Right cardiac atrium (tissue), 5 donors: ENCODE data around the gene CLRN3. TPM values are rescaled to one million over a fixed set of nuclear protein-coding genes. Genes with fewer than 3 reads are reported as not detected.

Experiments
- ATAC-seq, 2 donors: fragments of 200-7000 bp; cut with Tn5 transposase; one replicate each; pipeline versions ENCODE4 v1.8.0 to v1.9.1; 2020; ENCODE audit warnings: moderate library complexity in 2 of 2, mild to moderate bottlenecking in 1 of 2
- DNase-seq, 3 donors: peaks; one replicate each; pipeline ENCODE4 v3.0.0-alpha.2; 2020
- H3K27ac ChIP-seq: one replicate; pipeline ENCODE4 v1.5.1; 2013; ENCODE audit warnings: mild to moderate bottlenecking, low read length, control low read depth, moderate library complexity
- H3K27me3 ChIP-seq: one replicate; pipeline ENCODE4 v1.6.1; 2013; ENCODE audit not compliant: control insufficient read depth, insufficient read depth
- H3K4me1 ChIP-seq: one replicate; pipeline ENCODE4 v1.6.1; 2013; ENCODE audit warnings: low read length; ENCODE audit not compliant: control insufficient read depth, insufficient read depth
- H3K4me3 ChIP-seq: one replicate; pipeline ENCODE4 v1.5.1; 2013; ENCODE audit warnings: low read length, control low read depth
- H3K9me3 ChIP-seq: one replicate; pipeline ENCODE4 v1.6.1; 2013; ENCODE audit warnings: low read length; ENCODE audit not compliant: control insufficient read depth
- WGBS: extraction: QIAGEN DNeasy Blood & Tissue Kit; methylation state at CpG from one replicate; pipeline ENCODE4 v1.1.7; 2013; 5-methylcytosine and 5-hydroxymethylcytosine counted together
- intact Hi-C, 4 donors: fragments of 100-400 bp; cut with DNase I; formaldehyde crosslinking; loops; one replicate each; pipeline versions ENCODE4 v1.11.0 to v1.14.0; 2022 to 2023
- long read RNA-seq, 4 donors: library from polyadenylated mRNA; unstranded; transcript quantifications; one replicate each; pipeline ENCODE4 v2.0.0, GENCODE V29; 2020 to 2021
- polyA plus RNA-seq: library from polyadenylated mRNA; stranded (reverse); fragments of 200-250 nt; gene quantifications from one replicate; pipeline ENCODE4 v1.2.3, GENCODE V29; 2013
- total RNA-seq, 4 donors: library from RNA; stranded (reverse); fragmentation: NEBNext Ultra II Directional; extraction: Animal tissue kit (Norgen Biotek cat#: 25700); gene quantifications; one replicate each; pipeline ENCODE4 v1.2.1, GENCODE V29; 2021
- donor health status: healthy with polysubstance abuse.
- donor health status: DM: no; HTN: yes; CAD: no.
- donor health status: DM: no; HTN: no; CAD: no.
- donor health status: DM: no; HTN: yes; CAD: no; lungs with severe emphysema.
- donor health status: DM: yes; HTN: yes; CAD: no.

The CLRN3 gene, protein sequence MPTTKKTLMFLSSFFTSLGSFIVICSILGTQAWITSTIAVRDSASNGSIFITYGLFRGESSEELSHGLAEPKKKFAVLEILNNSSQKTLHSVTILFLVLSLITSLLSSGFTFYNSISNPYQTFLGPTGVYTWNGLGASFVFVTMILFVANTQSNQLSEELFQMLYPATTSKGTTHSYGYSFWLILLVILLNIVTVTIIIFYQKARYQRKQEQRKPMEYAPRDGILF
- not detected for total RNA-seq
- not detected for polyA plus RNA-seq
- long read RNA-seq, donor 1: 0 reads
- long read RNA-seq, donor 2: 0 reads
- long read RNA-seq, donor 3: 0 reads
- long read RNA-seq, donor 4, partial matches to known transcripts: 0 of 1 reads
- long read RNA-seq, donor 4, other reads (novel, unspliced or antisense): 1 of 1 reads

DNA sequence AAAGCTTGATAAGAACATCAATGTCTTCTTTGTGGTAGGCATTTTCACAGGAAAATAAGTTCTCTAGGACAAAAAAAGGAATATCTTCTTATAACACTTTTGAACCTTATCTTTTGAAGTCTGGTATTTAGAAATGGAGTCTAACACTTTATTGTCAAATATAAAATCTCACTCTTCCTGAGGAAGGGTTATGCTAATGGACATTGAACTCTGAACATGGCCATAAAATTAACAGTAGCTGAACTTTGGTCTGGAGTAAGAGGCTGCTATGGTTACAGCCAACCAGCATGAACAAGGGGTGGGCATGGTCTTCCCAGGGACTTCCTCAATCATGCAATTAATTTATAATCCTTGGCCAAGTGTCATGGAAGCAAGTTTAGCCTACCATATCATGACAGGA is at the start of gene CLRN3:
Gene CLRN3 (minus strand): TSS at position 199 of the 400 bp plus-strand sequence. CDS start 157 bp downstream, at position 42.
- Histone ChIP-seq H3K27ac (no peak within 1 kb of the TSS), H3K9me3 (no peaks in the 10 kb centered on the region), H3K4me1 (no peaks in the 10 kb centered on the region), H3K27me3 (no peaks in the 10 kb centered on the region), H3K4me3 (no peak within 1 kb of the TSS)
- DNase-seq (no peak), ATAC-seq (no peak)
- intact Hi-C loops: no loop called here

DNA sequence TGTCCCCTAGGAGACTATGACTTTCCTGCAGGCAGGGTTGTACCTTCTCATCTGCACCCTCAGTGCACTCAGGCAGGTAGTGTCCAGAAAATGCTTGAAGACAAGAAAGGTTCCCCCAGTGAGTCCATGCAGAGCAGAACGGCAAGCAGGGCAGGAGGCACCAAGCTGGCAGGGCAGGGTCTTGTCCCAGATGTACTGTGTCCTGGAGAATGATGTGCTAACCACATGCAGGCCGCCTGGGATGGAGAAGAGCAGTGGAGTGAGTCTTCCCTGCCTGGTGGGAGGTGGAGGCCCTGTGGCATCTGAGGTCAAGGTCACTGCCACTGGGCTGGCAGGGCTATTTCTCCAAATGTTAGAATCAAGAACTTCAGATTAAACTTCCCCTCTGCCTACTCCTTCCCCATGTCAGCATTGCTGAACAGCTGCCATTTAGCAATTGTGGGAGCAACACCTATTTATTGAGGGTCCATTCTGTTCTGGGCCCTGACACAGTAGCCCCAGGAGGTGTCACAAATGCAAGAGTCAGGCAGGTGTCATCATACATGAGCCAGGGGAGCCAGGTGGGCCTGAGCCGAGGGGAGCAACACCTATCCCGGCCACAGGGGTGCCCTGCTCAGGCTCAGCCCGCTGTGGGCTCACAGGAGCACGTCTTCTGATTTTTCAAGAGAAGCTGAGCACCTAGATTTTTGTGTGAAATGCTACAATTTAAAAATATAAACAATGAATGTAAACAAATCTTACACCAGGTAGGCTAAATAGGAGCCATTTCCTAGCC is 48.3 kb upstream of the CLRN3 start:
- intact Hi-C loops: no loop called here
- H3K27ac ChIP-seq: no peak overlapping the region
- ATAC-seq (no peak), DNase-seq (no peak)
- peaks cover 8% of the 10 kb centered on the region for H3K4me1 ChIP-seq
- no peaks in the 10 kb centered on the region for H3K27me3 ChIP-seq
- H3K4me3 ChIP-seq: no peak overlapping the region
- H3K9me3 ChIP-seq: no peaks in the 10 kb centered on the region
- 83% methylated on average over 6 of the region's 6 CpGs for WGBS

DNA sequence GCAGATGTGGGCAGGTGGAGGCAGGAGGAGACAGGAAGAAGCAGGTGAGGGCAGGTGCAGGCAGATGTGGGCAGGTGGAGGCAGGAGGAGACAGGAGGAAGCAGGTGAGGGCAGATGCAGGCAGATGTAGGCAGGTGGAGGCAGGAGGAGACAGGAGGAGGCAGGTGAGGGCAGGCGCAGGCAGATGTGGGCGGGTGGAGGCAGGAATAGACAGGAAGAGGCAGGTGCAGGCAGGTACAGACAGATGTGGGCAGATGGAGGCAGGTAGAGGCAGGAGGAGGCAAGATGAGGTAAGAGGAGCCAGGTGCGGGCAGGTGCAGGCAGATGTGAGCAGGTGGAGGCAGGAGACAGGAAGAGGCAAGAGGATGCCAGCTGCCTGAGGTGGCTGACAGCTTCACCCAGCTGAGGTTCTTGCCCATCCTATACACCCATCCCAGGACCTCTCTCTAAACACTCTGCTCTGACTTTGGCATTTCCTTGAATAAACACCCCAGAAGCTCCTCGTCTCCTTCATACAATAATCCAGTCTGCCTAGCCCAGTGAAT is 47.1 kb upstream of the CLRN3 start:
- intact Hi-C loops: no loop called here
- no peaks in the 10 kb centered on the region for H3K27me3 ChIP-seq
- H3K4me3 ChIP-seq: no peak overlapping the region
- no peak overlapping the region for H3K27ac ChIP-seq
- 94% methylated on average over 4 of the region's 4 CpGs for WGBS
- DNase-seq: no peak
- H3K4me1 ChIP-seq: no peaks in the 10 kb centered on the region
- no peaks in the 10 kb centered on the region for H3K9me3 ChIP-seq
- no peak for ATAC-seq

DNA sequence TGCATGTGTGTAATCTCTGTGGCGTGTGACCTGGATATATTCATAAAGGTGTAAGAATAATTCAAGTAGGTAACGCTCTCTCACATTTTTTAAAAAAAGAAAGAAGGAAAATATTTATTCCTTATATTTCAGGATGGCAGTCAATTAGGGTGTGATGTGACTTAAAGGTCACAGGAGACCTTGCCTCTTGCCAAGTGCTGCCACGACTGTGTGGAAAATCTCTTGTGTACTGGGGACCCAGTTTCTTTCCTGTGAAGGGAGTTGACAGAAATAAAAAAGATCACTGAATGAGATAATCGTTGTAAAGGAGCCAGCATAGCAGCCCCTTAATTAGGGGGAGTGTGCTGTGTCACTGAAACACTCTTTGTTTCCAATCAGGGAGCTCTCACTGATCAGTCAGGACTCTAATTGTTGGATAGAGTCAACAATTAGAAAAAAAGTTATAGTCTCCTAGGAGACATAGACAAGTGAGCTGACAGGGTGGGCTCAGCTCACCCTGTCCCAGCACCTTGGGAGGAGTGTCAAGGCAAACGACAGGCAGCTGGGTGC is 45.2 kb upstream of the CLRN3 start:
- no peaks in the 10 kb centered on the region for H3K27me3 ChIP-seq
- ATAC-seq: no peak
- no peak overlapping the region for H3K4me3 ChIP-seq
- no peak overlapping the region for H3K27ac ChIP-seq
- no peak for DNase-seq
- no peaks in the 10 kb centered on the region for H3K9me3 ChIP-seq
- intact Hi-C loops: no loop called here
- no peaks in the 10 kb centered on the region for H3K4me1 ChIP-seq
- WGBS: 55% methylated on average over 5 of the region's 5 CpGs

DNA sequence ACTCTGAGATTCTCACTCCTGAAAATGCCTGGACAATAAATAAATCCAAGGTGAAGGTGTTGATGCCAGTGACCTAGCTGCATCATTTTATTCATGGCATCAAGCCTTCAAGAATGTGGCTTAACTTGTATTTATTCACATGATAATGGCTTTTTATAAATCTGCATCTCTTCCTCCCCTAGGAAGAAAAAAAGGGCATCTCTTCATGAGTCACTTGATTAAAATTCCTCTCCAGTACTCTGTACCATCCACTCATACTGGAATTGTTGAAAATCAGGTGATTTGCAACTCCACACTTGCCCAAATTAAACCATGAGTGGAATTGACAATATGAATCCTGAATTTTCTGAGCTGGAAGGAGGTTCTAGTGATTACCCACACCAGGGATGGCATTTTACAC is 44.3 kb upstream of the CLRN3 start:
- H3K27ac ChIP-seq: no peak overlapping the region
- ATAC-seq (no peak), DNase-seq (no peak)
- no peaks in the 10 kb centered on the region for H3K9me3 ChIP-seq
- no peaks in the 10 kb centered on the region for H3K27me3 ChIP-seq
- H3K4me3 ChIP-seq: no peak overlapping the region
- H3K4me1 ChIP-seq: no peaks in the 10 kb centered on the region
- intact Hi-C loops: no loop called here

DNA sequence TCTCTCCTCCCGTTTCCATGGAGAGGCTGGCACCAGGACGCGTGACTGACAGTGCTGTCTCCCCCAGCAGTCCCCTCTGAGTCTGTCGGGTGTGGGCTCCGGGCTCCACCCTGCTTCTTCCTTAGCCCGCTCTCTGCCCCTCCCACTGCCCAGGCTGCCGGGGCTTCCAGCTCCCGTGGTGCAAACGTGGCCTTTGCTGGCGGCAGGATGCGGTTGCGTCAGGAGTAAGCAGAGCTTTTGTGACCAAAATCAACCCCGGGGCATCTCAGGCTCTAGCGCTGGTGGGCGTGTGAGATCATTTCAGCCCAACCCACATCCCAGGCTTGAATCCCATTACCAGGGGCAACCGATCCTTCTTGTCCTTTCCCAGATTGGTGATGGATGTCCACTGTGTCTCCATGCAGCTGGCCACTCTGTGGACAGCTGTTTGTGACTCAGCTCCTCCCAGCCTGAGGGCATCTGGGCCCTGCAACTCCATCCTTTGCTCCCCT is 42.4 kb upstream of the CLRN3 start:
- no peak overlapping the region for H3K27ac ChIP-seq
- DNase-seq: no peak
- peak in 1 of 2 donors; percentile 35 for ATAC-seq

DNA sequence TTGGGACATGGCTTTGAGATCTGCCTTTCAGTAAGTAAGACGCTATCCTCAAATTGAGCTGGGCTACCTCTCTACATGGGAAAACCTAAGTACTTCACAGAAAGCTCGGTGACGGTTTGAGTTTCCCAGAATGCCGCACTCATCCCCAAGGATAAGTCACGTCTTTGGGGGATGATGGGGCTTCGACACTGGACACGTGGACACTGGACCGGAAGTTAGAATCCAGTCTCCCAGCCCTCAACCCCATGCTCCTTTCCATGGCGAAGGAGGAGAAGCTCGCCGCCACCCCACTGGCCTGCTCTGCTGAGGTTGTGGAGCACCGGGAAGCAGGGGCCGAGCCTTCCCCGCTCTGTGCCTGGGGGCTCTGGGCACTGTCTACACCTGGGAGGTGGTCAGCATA is 41.6 kb upstream of the CLRN3 start:
- no peak overlapping the region for H3K27ac ChIP-seq
- peak in 1 of 2 donors; percentile 28 for ATAC-seq

More for the DNA sequence above, 42.4 kb upstream of the CLRN3 start:
- H3K27me3 ChIP-seq: no peaks in the 10 kb centered on the region
- intact Hi-C loops: no loop called here
- H3K4me1 ChIP-seq: no peaks in the 10 kb centered on the region
- no peak overlapping the region for H3K4me3 ChIP-seq
- WGBS: 77% methylated on average over 16 of the region's 16 CpGs
- H3K9me3 ChIP-seq: no peaks in the 10 kb centered on the region

DNA sequence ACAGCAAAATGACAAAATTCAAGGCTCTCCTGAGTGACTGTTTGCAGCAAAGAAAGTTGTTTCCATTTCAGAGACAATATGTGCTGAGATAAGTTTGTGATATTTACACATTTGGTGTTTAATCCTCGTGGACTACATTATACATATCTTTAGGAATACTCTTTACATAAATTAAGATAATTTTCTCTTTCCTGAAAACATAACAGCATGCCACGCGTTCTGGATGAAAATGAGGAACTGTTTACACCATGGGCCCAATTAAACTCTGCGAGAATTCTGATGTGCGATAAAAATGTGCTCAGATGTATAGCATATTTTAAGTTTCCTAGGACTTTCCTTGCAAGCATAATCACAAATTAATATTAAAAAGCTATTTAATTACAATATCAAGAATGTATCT is 40.5 kb upstream of the CLRN3 start:
- Histone ChIP-seq H3K9me3 (no peaks in the 10 kb centered on the region), H3K4me3 (no peak overlapping the region), H3K27me3 (no peaks in the 10 kb centered on the region), H3K4me1 (no peaks in the 10 kb centered on the region), H3K27ac (no peak overlapping the region)
- no peak for ATAC-seq
- WGBS: 85% methylated on average over 5 of the region's 5 CpGs
- no peak for DNase-seq
- intact Hi-C loops: no loop called here

More for the DNA sequence above, 41.6 kb upstream of the CLRN3 start:
- no peaks in the 10 kb centered on the region for H3K9me3 ChIP-seq
- intact Hi-C loops: no loop called here
- H3K4me1 ChIP-seq: no peaks in the 10 kb centered on the region
- WGBS: 97% methylated on average over 14 of the region's 14 CpGs
- DNase-seq: no peak
- no peak overlapping the region for H3K4me3 ChIP-seq
- no peaks in the 10 kb centered on the region for H3K27me3 ChIP-seq

DNA sequence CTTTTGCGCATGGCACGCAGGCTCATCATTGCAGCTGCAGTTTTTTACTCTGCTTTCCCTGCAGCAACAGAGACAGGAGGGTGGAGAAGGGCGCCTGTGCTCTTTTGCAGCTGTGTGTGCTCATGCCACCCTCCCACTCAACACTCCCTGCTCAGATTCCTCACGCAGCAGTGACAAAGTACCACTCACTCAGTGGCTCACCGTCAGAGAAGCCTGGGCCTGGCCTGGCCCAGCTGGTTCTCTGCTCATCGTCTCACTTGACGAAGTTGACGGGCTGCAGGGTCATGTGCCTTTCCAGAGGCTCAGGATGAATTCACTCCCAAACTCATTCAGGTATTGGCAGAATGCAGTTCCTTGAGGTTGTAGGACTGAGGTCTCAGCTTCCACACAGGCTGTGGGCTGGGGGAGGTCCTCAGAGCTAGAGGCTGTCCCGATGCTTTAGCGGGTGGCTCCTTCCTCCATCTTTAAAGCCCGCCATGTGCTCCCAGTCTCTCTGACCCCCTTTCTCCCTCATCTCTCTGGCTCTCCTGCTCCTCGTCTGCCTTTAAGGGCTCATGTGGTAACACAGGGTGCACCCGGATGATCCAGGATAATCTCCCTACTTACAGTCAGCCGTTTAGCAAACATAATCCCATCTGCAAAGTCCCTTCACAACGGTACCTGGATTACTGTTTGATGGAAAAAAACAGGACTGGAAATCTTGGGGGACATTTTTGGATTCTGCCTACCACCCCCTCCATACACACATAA is 40.0 kb upstream of the CLRN3 start:
- 87% methylated on average over 15 of the region's 15 CpGs for WGBS
- H3K27ac ChIP-seq: no peak overlapping the region
- DNase-seq: no peak
- no peaks in the 10 kb centered on the region for H3K4me1 ChIP-seq
- no peaks in the 10 kb centered on the region for H3K9me3 ChIP-seq
- intact Hi-C loops: no loop called here
- ATAC-seq: no peak
- no peak overlapping the region for H3K4me3 ChIP-seq
- no peaks in the 10 kb centered on the region for H3K27me3 ChIP-seq

DNA sequence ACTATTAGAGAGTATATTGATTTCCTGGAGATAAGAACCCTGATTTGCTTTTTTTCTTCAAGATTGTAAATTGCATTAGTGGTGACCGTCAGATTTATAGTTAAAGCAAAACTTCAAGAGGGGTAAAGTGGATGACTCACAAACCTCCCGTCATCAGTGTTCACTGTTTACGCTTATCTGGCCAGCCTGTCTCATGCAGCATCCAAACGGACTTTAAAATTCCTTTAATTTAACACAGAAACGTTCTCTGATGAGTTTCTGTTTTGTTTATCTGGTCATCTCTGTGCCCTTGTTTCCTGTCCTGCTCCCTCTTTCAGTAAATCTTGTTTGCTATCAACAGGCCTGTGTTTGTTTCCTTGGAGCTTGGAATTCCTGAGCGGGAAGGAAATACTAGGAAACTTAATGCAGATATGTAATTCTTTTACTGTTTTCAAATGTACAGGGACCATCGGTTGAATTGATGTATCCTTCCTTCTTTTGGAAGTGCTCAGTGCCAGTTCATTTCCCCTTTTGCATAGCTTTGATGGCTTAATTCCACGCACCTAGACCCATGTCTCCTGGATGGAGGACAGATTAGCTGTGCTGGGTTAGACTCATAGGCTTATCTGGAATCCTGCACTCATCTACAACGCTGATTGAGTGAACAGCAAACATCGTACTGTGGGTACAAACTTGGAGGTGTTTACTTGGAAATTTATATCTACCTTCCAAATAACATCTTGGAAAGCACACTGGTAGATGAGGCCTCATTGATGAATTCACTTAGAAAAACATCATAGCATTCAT is 35.5 kb upstream of the CLRN3 start:
- Histone ChIP-seq H3K9me3 (no peaks in the 10 kb centered on the region), H3K4me1 (peaks cover 6% of the 10 kb centered on the region), H3K27ac (no peak overlapping the region), H3K27me3 (no peaks in the 10 kb centered on the region), H3K4me3 (no peak overlapping the region)
- DNase-seq (no peak), ATAC-seq (no peak)
- WGBS: 56% methylated on average over 10 of the region's 10 CpGs
- intact Hi-C loops: loop anchor here in 1 of 4 donors (10.0 kb wide), 1 partner anchor 47 kb away; no protein-coding TSS in a partner anchor
